ENCODE measurements around the gene KIF3A. TPM values are rescaled to one million over a fixed set of nuclear protein-coding genes. Genes with fewer than 3 reads are reported as not detected.

The KIF3A gene
- total RNA-seq, 2 donors from 2014 or later, result 9.0 to 12.7 TPM

DNA sequence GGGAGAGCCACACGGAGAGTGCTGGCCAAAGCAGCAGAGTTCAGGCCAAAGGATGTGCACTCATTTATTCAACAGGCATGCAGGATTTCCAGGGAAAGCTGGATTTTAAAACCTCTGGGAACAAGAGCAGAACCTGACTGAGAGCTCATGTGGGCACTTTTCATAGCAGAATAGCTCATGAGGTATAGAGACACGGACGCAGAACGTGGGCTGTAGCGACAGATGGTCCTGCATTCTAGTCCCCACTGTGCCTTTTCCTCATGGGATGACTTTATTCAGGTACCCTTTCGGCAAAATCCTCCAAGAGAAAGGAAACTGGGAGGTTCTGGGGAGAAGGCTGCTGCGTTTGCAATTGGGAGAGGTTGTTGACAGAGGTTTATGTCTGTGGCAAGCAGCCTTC is 58.2 kb downstream of the KIF3A start:
- H3K36me3 Mint-ChIP-seq, result no peaks in the 10 kb centered on the region
- no peak overlapping the region for H3K27ac Mint-ChIP-seq
- DNase-seq (ENCODE audit: low spot score in 2 of 2), result no peak
- ATAC-seq, result no peak
- H3K9me3 Mint-ChIP-seq, result no peaks in the 10 kb centered on the region

DNA sequence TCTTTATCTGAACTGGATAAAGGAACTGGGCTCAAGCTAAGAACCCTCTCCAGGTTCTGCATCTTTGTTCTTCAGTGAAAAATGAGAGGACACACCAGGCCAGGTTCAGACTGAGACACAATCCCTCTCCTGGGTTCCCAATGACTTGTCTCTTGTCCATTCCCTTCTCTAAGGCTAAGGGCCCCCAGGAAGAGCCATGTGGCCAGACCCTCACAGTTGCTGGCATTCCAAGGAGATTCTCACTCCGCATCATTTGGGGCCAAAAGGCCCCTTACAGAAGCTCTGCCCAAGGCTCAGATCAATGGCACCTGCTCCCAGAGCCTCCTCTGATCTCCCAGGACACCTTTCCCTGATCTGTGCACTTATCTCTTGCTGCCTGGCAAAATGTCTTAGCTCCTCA is 58.6 kb downstream of the KIF3A start:
- DNase-seq (ENCODE audit: low spot score in 2 of 2), result peak in 1 of 2 donors; percentile 20
- Mint-ChIP-seq H3K36me3 (no peaks in the 10 kb centered on the region), H3K9me3 (no peaks in the 10 kb centered on the region), H3K27ac (no peak overlapping the region)
- no peak for ATAC-seq

DNA sequence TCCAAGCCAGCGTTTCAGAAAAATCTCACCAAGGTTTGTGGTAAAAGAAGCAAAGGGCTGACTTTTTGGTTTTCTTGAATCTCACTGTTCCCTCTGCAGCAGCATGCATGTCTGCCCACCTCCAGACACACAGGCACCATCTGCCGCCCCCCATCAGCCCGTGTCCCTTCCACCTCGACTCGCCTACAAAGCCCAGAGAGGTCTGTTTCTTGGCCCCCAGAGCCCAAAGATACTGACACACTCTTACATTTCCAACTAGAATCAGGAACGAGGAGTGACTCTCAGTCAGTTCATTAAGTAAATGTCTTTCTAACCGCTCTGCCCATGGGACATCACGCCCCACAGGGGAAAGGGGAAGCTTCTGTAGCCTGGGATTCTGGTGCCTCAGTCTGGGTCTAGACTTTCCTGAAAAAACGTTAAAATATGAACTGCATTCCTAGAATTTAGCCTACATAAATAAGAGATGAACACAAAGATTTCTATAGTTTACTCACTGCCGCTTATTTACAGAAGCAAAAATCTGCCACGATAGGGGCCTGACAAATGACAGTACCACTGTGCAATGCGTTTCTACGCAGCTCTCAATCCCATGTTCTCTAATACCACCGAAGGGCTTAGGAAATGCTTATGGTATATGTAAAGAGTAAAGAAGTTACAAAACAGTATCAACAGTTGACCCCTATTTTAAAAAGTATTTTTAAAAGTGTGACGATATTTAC is 59.5 kb downstream of the KIF3A start:
- H3K9me3 Mint-ChIP-seq, result no peaks in the 10 kb centered on the region
- H3K27ac Mint-ChIP-seq, result no peak overlapping the region
- ATAC-seq (no peak), DNase-seq (ENCODE audit: low spot score in 2 of 2) (no peak)
- no peaks in the 10 kb centered on the region for H3K36me3 Mint-ChIP-seq

DNA sequence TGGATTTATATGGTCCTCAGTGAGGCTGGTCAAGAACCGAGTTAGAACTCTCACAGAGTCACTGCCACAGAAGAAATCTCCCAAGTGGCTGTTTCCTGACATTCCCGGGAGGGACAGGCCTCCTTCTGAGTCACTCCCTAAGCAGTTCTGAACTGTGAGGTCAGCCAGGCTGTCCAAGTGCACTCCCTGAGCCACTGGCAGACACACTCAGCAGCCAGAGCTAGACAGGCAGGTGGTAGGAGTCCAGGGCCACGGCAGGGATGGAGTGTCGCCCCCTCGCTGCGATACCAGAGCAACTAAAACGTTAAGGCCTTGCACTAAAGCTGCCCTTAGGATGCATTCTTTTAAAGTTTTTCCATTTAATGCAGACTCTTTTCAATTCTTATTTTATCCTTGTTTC is 60.2 kb downstream of the KIF3A start:
- H3K9me3 Mint-ChIP-seq, result no peaks in the 10 kb centered on the region
- no peak overlapping the region for H3K27ac Mint-ChIP-seq
- no peak for ATAC-seq
- no peaks in the 10 kb centered on the region for H3K36me3 Mint-ChIP-seq
- DNase-seq (ENCODE audit: low spot score in 2 of 2), result peak in 1 of 2 donors; percentile 34

DNA sequence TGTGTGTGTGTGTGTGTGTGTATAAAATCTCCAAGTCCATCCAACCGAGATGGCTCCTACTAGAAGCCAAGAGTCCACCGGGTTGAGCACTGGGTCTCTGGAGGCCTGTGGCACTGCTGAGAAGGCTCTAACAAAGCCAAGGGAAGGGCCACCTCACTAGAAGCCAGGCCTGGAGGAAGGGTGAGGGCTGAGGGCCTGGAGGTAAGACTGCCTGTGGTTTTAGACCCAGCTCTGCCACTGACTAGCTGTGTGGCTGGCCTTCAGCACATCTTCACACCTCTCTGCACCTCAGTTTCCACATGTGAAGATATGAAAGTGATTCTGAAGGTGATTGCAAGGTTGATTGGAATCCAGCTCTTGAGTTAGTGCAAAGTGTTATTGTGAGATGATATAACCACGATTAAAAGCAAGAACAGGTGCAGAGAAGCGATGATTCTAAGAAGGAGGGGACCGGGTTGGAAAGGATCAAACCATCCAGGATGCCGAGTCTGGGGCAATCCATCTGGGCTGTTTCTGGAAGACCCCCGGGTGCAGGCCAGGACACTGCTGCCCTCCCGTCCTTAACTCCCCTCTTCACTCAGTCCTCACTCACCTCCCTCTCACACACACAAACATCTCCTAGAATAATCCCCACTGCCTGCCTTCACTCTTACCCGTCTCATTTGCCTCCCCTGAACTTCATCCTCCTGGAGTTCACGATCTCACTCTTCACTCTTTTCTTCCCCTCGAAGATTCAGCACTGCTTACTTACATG is 61.2 kb downstream of the KIF3A start:
- DNase-seq (ENCODE audit: low spot score in 2 of 2) (peak in 1 of 2 donors; percentile 35), ATAC-seq (peak; percentile 58 to 77)
- Mint-ChIP-seq H3K36me3 (no peaks in the 10 kb centered on the region), H3K9me3 (no peaks in the 10 kb centered on the region), H3K27ac (no peak overlapping the region)

DNA sequence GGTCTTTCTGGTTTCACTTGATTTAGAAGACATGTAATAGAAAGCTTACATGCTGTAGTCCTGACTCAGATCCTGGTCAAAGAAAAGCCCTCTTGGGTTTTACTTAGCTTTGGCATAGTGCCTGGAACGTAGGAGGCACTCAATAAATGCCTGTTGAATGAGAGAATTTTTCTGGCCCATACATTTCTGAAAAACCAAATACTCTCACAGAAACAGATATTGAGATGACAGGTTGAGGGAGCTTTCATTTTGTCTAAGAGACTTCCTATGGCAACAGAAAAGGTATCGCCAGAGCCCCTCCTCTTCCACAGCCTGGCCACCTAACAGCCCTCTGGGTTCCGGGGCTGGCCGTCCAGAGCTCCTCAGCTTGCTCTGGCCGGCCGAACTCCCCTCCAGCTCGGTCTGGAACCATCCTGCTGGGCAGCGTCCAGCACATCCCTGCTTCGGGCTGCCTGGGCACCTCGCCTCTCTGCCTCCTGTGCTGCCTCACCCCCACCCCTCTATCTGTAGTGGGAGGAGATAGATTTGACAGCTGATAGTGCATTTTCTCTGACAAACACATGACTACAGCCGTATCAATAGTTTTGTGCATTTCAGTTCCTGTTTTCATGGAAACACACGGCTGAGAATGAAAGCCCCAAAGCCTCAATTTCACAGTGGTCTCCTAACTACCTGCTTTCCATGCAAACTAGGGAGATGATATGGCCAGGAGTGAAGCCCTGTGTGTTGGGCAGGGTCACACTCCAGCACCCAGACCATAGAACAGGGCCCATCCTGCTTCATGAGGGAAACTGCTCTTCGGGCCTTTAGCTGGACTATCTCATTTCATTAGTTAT is 62.5 kb downstream of the KIF3A start:
- no peaks in the 10 kb centered on the region for H3K9me3 Mint-ChIP-seq
- ATAC-seq, result peak; percentile 62 to 70
- H3K36me3 Mint-ChIP-seq, result no peaks in the 10 kb centered on the region
- peak in 1 of 2 donors; percentile 45 for DNase-seq (ENCODE audit: low spot score in 2 of 2)
- H3K27ac Mint-ChIP-seq, result peak overlapping the region in 1 of 2 donors; percentile 66

DNA sequence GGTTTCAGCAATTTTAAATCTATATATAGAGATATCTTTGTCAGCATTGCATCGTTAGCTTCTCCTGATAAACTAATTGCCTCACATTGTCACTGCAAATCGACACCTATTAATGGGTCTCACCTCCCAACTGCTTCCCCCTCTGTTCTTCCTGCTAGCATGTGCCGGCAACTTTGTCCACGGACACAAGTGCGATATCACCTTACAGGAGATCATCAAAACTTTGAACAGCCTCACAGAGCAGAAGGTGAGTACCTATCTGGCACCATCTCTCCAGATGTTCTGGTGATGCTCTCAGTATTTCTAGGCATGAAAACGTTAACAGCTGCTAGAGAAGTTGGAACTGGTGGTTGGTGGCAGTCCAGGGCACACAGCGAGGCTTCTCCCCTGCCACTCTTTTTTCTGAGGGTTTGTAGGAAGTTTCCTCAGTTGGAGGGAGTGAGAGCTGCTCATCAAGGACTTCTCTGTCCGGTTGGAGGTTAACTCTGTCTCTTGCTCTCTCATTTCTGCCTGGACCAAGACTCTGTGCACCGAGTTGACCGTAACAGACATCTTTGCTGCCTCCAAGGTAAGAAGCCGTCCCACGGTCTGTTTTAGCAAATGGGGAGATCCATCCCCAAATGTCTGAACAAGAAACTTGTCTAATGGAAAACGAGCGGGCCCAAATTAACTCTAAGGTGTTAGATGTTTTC is 63.3 kb downstream of the KIF3A start, which contains the start of gene IL4:
Gene IL4, plus strand, starts transcription at position 51 of the 692 bp plus-strand sequence. Its CDS starts 62 bp downstream, at position 113.
- H3K36me3 Mint-ChIP-seq, result no peaks in the 10 kb centered on the region
- H3K9me3 Mint-ChIP-seq, result no peaks in the 10 kb centered on the region
- ATAC-seq (no peak), DNase-seq (ENCODE audit: low spot score in 2 of 2) (peak in 1 of 2 donors; percentile 31)
- H3K27ac Mint-ChIP-seq, result peak within 1 kb of the TSS in 1 of 2 donors; percentile 66

DNA sequence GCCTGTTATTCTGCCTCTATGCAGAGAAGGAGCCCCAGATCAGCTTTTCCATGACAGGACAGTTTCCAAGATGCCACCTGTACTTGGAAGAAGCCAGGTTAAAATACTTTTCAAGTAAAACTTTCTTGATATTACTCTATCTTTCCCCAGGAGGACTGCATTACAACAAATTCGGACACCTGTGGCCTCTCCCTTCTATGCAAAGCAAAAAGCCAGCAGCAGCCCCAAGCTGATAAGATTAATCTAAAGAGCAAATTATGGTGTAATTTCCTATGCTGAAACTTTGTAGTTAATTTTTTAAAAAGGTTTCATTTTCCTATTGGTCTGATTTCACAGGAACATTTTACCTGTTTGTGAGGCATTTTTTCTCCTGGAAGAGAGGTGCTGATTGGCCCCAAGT is 63.9 kb downstream of the KIF3A start:
- no peak overlapping the region for H3K27ac Mint-ChIP-seq
- no peak for ATAC-seq
- DNase-seq (ENCODE audit: low spot score in 2 of 2), result no peak
- no peaks in the 10 kb centered on the region for H3K9me3 Mint-ChIP-seq
- no peaks in the 10 kb centered on the region for H3K36me3 Mint-ChIP-seq

DNA sequence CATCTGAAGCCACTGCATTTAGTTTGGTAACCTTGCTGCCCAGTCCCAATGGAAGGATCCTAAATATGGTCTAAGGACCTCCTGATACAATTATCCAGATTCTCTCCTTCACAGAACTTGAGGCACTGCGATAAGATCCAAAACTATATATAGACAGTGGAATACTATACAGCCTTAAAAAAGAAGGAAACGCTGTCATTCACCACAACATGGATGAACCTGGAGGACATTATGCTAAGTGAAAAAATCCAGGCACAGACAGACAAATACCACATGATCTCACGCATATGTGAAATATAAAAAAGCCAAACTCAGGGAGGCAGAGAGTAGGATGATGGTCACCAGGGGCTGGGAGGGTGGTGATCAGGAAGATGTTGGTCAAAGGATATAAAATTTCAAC is 66.3 kb downstream of the KIF3A start:
- no peaks in the 10 kb centered on the region for H3K9me3 Mint-ChIP-seq
- H3K36me3 Mint-ChIP-seq, result no peaks in the 10 kb centered on the region
- peak in 1 of 2 donors; percentile 11 for DNase-seq (ENCODE audit: low spot score in 2 of 2)
- peak overlapping the region in 1 of 2 donors; percentile 73 for H3K27ac Mint-ChIP-seq
- ATAC-seq, result no peak

DNA sequence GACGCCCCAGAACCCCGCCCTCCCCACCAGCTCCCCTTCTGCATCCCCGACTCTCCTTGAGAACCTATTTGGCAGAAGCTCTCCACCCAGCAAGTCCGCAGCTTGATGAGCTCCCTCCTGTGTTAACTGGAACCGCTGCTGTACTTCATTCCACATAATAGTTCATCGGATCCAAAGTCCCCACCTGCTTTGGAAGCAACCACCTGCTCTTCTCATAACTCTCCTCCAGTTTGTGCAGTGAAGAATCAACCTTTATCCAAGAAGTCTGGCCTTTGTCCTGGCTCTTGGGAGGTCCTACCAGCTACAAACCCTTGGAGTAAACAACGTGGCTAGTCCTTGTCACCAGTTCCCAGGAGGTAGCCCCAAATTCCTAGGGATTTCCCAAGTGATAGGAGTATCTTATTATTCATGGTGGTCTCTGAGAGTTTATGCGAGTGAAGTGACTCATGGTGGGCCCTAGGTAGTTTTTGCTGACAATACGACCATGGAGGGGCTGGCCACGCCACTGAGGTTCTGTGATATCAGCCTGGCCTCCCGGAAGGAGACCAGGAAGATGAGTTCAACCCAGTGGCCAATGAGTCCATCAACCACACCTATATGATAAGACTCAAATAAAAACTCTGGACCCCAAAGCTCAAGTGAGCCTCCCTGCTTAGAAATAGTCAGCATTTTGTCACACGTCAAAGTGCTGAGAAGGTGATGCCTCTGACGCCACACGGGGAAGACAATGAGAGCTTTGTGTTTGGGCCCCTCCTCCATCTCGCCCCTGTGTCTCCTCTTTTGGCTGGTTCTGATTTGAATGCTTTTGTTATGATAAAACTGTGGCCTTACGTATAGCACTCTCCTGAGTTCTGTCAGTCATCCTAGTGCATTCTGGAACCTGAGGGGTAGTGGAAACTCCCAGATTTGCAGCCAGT is 67.1 kb downstream of the KIF3A start:
- DNase-seq (ENCODE audit: low spot score in 2 of 2) (peak in 1 of 2 donors; percentile 20), ATAC-seq (no peak)
- Mint-ChIP-seq H3K36me3 (no peaks in the 10 kb centered on the region), H3K9me3 (no peaks in the 10 kb centered on the region), H3K27ac (peak overlapping the region in 1 of 2 donors; percentile 73)

DNA sequence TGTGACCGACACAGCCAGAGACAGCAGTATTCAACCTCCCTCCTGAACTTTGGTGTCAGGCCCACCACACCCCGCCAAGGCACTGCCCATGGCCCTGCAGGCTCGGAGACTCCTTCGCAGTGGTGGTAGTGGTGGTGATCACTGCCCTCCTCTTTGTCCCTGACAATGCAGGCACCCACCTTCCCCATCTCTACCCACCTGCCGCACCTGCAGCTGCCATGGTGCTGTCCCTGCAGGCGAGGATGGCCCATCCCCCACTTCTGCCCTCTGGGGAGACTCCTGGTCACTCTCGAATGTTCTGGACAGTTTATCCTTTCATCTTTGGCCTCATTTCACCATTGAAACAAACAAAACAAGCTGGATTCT is 67.9 kb downstream of the KIF3A start:
- Mint-ChIP-seq H3K36me3 (no peaks in the 10 kb centered on the region), H3K9me3 (no peaks in the 10 kb centered on the region), H3K27ac (no peak overlapping the region)
- DNase-seq (ENCODE audit: low spot score in 2 of 2) (peak in 1 of 2 donors; percentile 26), ATAC-seq (no peak)

DNA sequence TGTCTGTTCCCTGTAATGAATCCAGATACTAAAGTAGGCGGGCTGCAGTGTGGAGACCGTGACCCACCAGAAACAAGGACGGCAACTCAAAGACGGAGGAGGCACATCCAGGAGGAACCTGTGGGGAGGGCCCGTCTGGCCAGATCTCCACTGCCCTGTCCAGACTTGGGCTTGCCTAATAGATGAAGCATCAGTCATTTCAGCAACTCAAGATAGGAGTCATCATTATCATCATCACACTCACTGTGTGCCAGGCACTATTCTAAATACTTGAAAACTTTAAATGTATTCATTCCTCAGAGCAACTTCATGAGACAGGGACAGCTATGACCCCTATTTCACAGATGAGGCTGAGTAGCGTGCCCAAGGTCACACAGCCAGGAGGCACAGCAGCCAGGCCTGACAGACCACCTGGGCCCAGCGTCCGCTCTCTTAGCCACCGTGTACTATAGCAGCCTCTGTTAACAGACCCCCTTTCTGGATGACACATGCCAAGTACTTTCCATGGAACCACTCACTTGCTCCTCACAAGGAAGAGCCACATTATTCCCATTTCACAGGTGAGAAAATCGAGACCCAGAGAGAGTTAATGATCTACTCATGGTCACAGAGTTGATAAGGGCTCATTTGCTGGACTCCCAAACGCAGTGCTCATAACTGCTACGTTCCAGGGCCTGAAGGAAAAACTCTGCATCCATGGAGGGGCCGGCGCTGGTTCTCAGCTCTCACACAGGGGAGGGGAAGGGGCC is 68.5 kb downstream of the KIF3A start:
- ATAC-seq (no peak), DNase-seq (ENCODE audit: low spot score in 2 of 2) (peak in 1 of 2 donors; percentile 30)
- Mint-ChIP-seq H3K9me3 (no peaks in the 10 kb centered on the region), H3K36me3 (no peaks in the 10 kb centered on the region), H3K27ac (no peak overlapping the region)

DNA sequence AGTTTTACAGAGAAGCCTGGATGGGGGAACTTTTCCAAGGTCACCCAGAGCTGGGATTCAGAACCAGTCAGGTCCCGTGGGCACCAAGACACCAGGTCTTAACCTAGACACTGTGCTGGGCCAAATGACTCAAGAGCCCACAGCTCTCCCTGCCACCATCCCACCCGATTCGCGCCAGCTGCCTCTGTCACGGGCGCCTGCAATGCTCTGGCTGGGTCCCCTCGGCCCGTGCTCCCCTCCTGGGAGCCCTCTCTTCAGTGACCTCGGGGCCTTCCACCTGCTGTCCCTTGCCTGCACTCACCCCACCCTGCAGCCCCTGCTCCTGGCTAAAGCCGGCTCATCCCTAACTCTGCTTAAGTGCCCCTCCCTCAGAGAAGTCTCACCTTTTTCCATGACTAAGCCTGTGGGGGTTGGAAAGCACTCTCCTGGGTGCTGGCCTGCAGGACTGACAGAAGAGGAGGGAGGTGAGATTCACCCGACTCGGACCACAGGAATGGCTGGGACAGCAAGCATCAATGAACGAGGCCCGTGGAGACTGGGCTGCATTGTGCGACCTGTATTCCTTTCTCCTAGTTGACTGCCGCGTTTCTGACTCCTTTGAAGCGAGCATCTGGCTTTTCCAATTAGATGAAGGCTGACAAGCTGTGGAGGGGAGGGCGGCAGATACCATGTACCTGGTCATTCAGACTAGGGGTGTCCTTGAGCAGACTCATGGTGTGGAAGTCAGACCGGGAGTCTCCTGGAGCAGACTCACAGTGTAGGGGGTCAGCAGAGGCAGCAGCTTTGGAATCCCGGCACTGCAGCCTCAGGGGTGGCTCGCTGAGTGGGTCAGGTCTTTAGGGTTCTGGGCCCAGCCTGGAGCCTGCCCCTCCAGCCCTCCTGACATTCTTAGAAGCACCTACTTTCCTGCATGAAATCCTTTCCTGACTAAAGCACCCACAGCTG is 69.3 kb downstream of the KIF3A start:
- no peak overlapping the region for H3K27ac Mint-ChIP-seq
- H3K36me3 Mint-ChIP-seq, result no peaks in the 10 kb centered on the region
- no peak for ATAC-seq
- peak in 1 of 2 donors; percentile 44 for DNase-seq (ENCODE audit: low spot score in 2 of 2)
- no peaks in the 10 kb centered on the region for H3K9me3 Mint-ChIP-seq

DNA sequence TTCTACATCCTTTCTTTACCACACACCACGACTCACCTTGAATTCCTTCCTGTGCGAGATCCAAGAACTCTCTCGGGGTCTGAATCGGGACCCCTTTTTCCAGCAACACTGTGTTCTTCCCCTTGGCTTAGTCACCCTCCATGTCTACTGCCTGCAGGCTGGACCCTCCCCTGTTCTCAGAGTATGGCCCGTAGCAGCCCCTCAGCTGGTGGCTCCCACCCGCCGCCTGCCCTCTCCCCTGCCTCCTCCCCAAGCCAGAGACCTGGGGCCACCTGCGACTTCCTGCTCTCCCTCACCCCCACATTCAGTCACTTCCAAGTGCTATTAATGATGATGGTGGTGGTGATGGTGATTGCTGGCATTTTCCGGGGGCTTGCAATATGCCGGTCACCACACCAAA is 70.0 kb downstream of the KIF3A start:
- Mint-ChIP-seq H3K27ac (no peak overlapping the region), H3K9me3 (no peaks in the 10 kb centered on the region), H3K36me3 (no peaks in the 10 kb centered on the region)
- ATAC-seq (no peak), DNase-seq (ENCODE audit: low spot score in 2 of 2) (peak in 1 of 2 donors; percentile 7)
